CD14-positive monocyte (primary cell): ENCODE results near the gene CCNL2. TPM values are rescaled to one million over a fixed set of nuclear protein-coding genes. Genes with fewer than 3 reads are reported as not detected.
"Not testable (repeated sequence)": the region's sequence is repeated elsewhere in the genome, so short reads cannot be mapped to it uniquely, and the experiment has no call there.

Experiments used
- DNase-seq, 3 donors: peaks; one replicate each; pipeline ENCODE4 v3.0.0-alpha.2; 2011 to 2022
- H2AFZ ChIP-seq: 2 replicates; pipeline ENCODE4 v1.6.0; 2012; ENCODE audit warnings: mild to moderate bottlenecking, low read depth, low read length, inconsistent platforms; ENCODE audit not compliant: insufficient read depth, poor library complexity, severe bottlenecking
- H3K27ac ChIP-seq, 2 donors: 1 replicate in 1 of 2; 2 replicates in 1 of 2; pipeline ENCODE4 v1.5.1; 2012 to 2013; ENCODE audit warnings: low read length in 2 of 2, control low read depth in 1 of 2, inconsistent platforms in 1 of 2, low read depth in 1 of 2, mild to moderate bottlenecking in 1 of 2
- H3K27me3 ChIP-seq, 2 donors: one replicate each; pipeline versions ENCODE4 v1.6.0 to v1.6.1; 2011 to 2013; ENCODE audit warnings: low read length in 2 of 2; ENCODE audit not compliant: control insufficient read depth in 2 of 2, insufficient read depth in 2 of 2
- H3K36me3 ChIP-seq, 2 donors: replicated peaks in 1 of 2; 1 replicate in 1 of 2; 2 replicates in 1 of 2; pipeline versions ENCODE4 v1.5.1 to v1.6.1; 2012 to 2013; ENCODE audit warnings: low read length in 2 of 2, control low read depth in 1 of 2, inconsistent platforms in 1 of 2, mild to moderate bottlenecking in 1 of 2; ENCODE audit not compliant: insufficient read depth in 2 of 2, control insufficient read depth in 1 of 2
- H3K4me1 ChIP-seq, 2 donors: 1 replicate in 1 of 2; 2 replicates in 1 of 2; pipeline versions ENCODE4 v1.5.1 to v1.6.1; 2012 to 2013; ENCODE audit warnings: low read length in 2 of 2, control low read depth in 1 of 2, inconsistent platforms in 1 of 2, mild to moderate bottlenecking in 1 of 2, moderate library complexity in 1 of 2; ENCODE audit not compliant: insufficient read depth in 2 of 2, control insufficient read depth in 1 of 2
- H3K4me2 ChIP-seq: replicated peaks from 2 replicates; pipeline ENCODE3; 2012; ENCODE audit warnings: low read length, moderate library complexity, mild to moderate bottlenecking; ENCODE audit not compliant: poor library complexity, severe bottlenecking; ENCODE audit errors: extremely low read depth
- H3K4me3 ChIP-seq, 3 experiments: fragments of 200-600 bp in 1 of 3; sonication (generic) in 1 of 3; replicated peaks in 1 of 3; 1 replicate in 2 of 3; 2 replicates in 1 of 3; pipeline ENCODE4 v1.5.1; 2011 to 2013; ENCODE audit warnings: low read length in 3 of 3, mild to moderate bottlenecking in 3 of 3, control low read depth in 2 of 3, low read depth in 2 of 3, inconsistent platforms in 1 of 3, moderate library complexity in 1 of 3
- H3K79me2 ChIP-seq: 2 replicates; pipeline ENCODE4 v1.6.0; 2012; ENCODE audit warnings: mild to moderate bottlenecking, control low read depth, inconsistent platforms, low read length, moderate library complexity; ENCODE audit not compliant: insufficient read depth
- H3K9ac ChIP-seq: 2 replicates; pipeline ENCODE4 v1.6.0; 2017; ENCODE audit warnings: low read length, mild to moderate bottlenecking; ENCODE audit not compliant: insufficient read depth, poor library complexity, severe bottlenecking
- H3K9me3 ChIP-seq, 2 donors: replicated peaks in 1 of 2; 1 replicate in 1 of 2; 2 replicates in 1 of 2; pipeline versions ENCODE4 v1.5.1 to v1.6.1; 2012 to 2013; ENCODE audit warnings: low read length in 2 of 2, control low read depth in 1 of 2; ENCODE audit not compliant: control insufficient read depth in 1 of 2, insufficient read depth in 1 of 2
- H4K20me1 ChIP-seq: 2 replicates; pipeline ENCODE4 v1.6.0; 2012; ENCODE audit warnings: mild to moderate bottlenecking, low read length, control low read depth, moderate library complexity; ENCODE audit not compliant: insufficient read depth
- H3K27ac Mint-ChIP-seq, 7 donors: one replicate each; pipeline ENCODE4 v1.8.0; 2020; ENCODE audit warnings: mild to moderate bottlenecking in 7 of 7, mixed read lengths in 7 of 7, moderate library complexity in 6 of 7, inconsistent platforms in 2 of 7
- H3K27me3 Mint-ChIP-seq, 3 donors: one replicate each; pipeline ENCODE4 v1.8.0; 2021 to 2022; ENCODE audit warnings: low read depth in 3 of 3, mild to moderate bottlenecking in 3 of 3, mixed read lengths in 3 of 3, moderate library complexity in 3 of 3, inconsistent platforms in 1 of 3
- H3K36me3 Mint-ChIP-seq, 2 donors: one replicate each; pipeline ENCODE4 v1.8.0; 2020; ENCODE audit warnings: mixed read lengths in 2 of 2, inconsistent platforms in 1 of 2, mild to moderate bottlenecking in 1 of 2
- H3K4me1 Mint-ChIP-seq: one replicate; pipeline ENCODE4 v1.8.0; 2020; ENCODE audit warnings: mild to moderate bottlenecking, mixed read lengths
- H3K4me3 Mint-ChIP-seq, 2 donors: one replicate each; pipeline ENCODE4 v1.8.0; 2020; ENCODE audit warnings: mild to moderate bottlenecking in 2 of 2, mixed read lengths in 2 of 2, moderate library complexity in 1 of 2
- H3K9me3 Mint-ChIP-seq, 7 donors: one replicate each; pipeline ENCODE4 v1.8.0; 2020 to 2022; ENCODE audit warnings: mixed read lengths in 7 of 7, mild to moderate bottlenecking in 6 of 7, moderate library complexity in 6 of 7, inconsistent platforms in 2 of 7
- CTCF ChIP-seq: fragments of 200-600 bp; IDR thresholded peaks from one replicate; pipeline ENCODE4 v1.8.0; 2022; ENCODE audit warnings: antibody characterized with exemption, mild to moderate bottlenecking
- WGBS: methylation state at CpG from one replicate; pipeline ENCODE4 v1.1.5; 2013; ENCODE audit warnings: missing lambda C conversion rate; ENCODE audit not compliant: insufficient coverage; 5-methylcytosine and 5-hydroxymethylcytosine counted together
- intact Hi-C, 2 donors: fragments of 100-400 bp; cut with micrococcal nuclease; formaldehyde crosslinking; loops; one replicate each; pipeline versions ENCODE4 v1.15.0 to v1.15.1; 2023
- polyA plus RNA-seq, 3 donors: library from polyadenylated mRNA; depleted of rRNA in 1 of 3; unstranded in 2 of 3; stranded (reverse) in 1 of 3; fragments of 300-500 nt in 2 of 3; fragments of >200 nt in 1 of 3; fragmentation: Illumina TruSeq in 2 of 3; gene quantifications; 1 replicate in 2 of 3; 2 replicates in 1 of 3; pipeline ENCODE4 v1.2.3, GENCODE V29; 2012 to 2021

Gene CCNL2
- polyA plus RNA-seq, 3 donors: 8.6 to 178 (median 10.4) TPM

DNA sequence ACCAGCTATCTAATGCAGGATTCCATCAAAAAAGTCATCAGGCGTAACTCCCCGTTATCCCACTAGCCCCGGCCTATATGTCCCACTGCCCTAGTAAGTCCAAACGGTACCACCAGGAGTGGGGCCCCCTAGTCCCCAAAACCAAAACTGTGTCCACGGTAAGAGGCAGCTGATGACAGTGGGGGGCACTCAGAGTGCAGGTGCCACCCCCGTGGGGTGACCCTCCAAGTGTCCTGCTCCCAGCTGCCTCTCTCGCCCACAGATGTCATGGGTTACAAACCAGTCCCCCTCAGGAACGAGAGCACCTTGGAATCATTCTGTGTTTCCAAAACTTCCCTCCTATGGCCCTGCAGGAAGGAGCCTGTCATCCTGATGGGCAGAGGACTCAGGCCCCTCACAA lies 13.2 kb downstream of the CCNL2 start:
- Mint-ChIP-seq H3K27me3 (peaks cover 0 to 3% (median 0%) of the 10 kb centered on the region in 3 donors), H3K9me3 (peaks cover 0 to 7% (median 4%) of the 10 kb centered on the region in 7 donors), H3K36me3 (peaks cover 54 to 66% of the 10 kb centered on the region in 2 donors), H3K4me3 (no peak overlapping the region), H3K4me1 (peaks cover 6% of the 10 kb centered on the region), H3K27ac (no peak overlapping the region)
- H4K20me1 ChIP-seq: peaks cover 38% of the 10 kb centered on the region
- peaks cover 0 to 6% of the 10 kb centered on the region in 2 donors for H3K4me1 ChIP-seq
- no peak for DNase-seq
- H3K36me3 ChIP-seq: peaks cover 57 to 67% of the 10 kb centered on the region in 2 donors
- no peaks in the 10 kb centered on the region for H3K27me3 ChIP-seq
- no peak overlapping the region for H3K27ac ChIP-seq
- 96% methylated on average over 6 of the region's 8 CpGs for WGBS
- H3K9ac ChIP-seq: no peak overlapping the region
- H3K4me2 ChIP-seq: no peak overlapping the region
- H3K4me3 ChIP-seq: no peak overlapping the region
- no peak for TF ChIP-seq CTCF
- H3K79me2 ChIP-seq: peaks cover 10% of the 10 kb centered on the region
- intact Hi-C loops: no loop called here
- H3K9me3 ChIP-seq: no peaks in the 10 kb centered on the region
- no peak overlapping the region for H2AFZ ChIP-seq

DNA sequence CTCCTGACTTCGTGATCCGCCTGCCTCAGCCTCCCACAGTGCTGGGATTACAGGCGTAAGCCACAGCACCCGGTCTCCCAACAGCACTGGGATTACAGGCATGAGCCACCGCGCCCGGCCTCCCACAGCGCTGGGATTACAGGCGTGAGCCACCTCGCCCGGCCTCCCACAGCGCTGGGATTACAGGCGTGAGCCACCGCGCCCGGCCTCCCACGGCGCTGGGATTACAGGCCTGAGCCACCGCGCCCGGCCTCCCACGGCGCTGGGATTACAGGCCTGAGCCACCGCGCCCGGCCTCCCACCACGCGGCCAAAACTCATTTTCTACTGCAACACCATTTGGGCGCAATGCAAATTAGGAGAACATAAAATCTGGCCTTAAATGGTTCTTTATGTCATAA lies 13.8 kb downstream of the CCNL2 start:
- H3K9me3 ChIP-seq, H3K4me1 Mint-ChIP-seq, H3K4me3 ChIP-seq, H2AFZ ChIP-seq, H3K9me3 Mint-ChIP-seq, DNase-seq, H3K27ac Mint-ChIP-seq, H3K4me2 ChIP-seq, H3K4me3 Mint-ChIP-seq, H3K9ac ChIP-seq, H3K79me2 ChIP-seq, H3K4me1 ChIP-seq, intact Hi-C loops, H3K27me3 ChIP-seq, H3K27ac ChIP-seq, H3K27me3 Mint-ChIP-seq: not testable (repeated sequence)
- H3K36me3 ChIP-seq: peaks cover 51 to 63% of the 10 kb centered on the region in 2 donors
- peaks cover 48 to 60% of the 10 kb centered on the region in 2 donors for H3K36me3 Mint-ChIP-seq
- H4K20me1 ChIP-seq: peaks cover 32% of the 10 kb centered on the region
- 94% methylated on average over 23 of the region's 29 CpGs for WGBS
